Activated T-helper 2 cell treated with anti-CD3 and anti-CD28 coated beads, Interferon-gamma antibody, Interleukin-2, Interleukin-4, amounts not matched to agents 10 μg/mL and 5 μg/mL and 100 μg/mL, durations not matched to agents 14 hours and 24 hours and 36 hours (primary cell): ENCODE data around the gene TAMALIN. TPM values are rescaled to one million over a fixed set of nuclear protein-coding genes. Genes with fewer than 3 reads are reported as not detected.
"Not testable (repeated sequence)": the region's sequence is repeated elsewhere in the genome, so short reads cannot be mapped to it uniquely, and the experiment has no call there.

Experiments used
- DNase-seq: peaks from one replicate; pipeline ENCODE4 v3.0.0; 2021; ENCODE audit warnings: low spot score
- H3K27ac Mint-ChIP-seq: one replicate; pipeline ENCODE4 v1.8.0; 2021; ENCODE audit warnings: mixed read lengths
- H3K27me3 Mint-ChIP-seq: one replicate; pipeline ENCODE4 v1.8.0; 2021; ENCODE audit warnings: low read depth, mixed read lengths
- H3K36me3 Mint-ChIP-seq: one replicate; pipeline ENCODE4 v1.8.0; 2021; ENCODE audit warnings: low read depth, mixed read lengths
- H3K4me1 Mint-ChIP-seq: one replicate; pipeline ENCODE4 v1.8.0; 2021; ENCODE audit warnings: low read depth, mixed read lengths
- H3K4me3 Mint-ChIP-seq: one replicate; pipeline ENCODE4 v1.8.0; 2021; ENCODE audit warnings: low read depth, mild to moderate bottlenecking, moderate library complexity, mixed read lengths
- H3K9me3 Mint-ChIP-seq: one replicate; pipeline ENCODE4 v1.8.0; 2021; ENCODE audit warnings: mixed read lengths
- intact Hi-C: fragments of 100-400 bp; cut with micrococcal nuclease; formaldehyde crosslinking; loops from one replicate; pipeline ENCODE4 v1.15.1; 2023
- total RNA-seq: library from RNA; stranded (reverse); gene quantifications from 2 replicates; pipeline ENCODE4 v1.2.3, GENCODE V29; 2022

TAMALIN gene
- total RNA-seq, 1 donor from 2014 or later: 6.1 TPM

GRCh38 chr12:51972849-51973273 lies 33.9 kb upstream of the TAMALIN start:
- no peaks in the 10 kb centered on the region for H3K9me3 Mint-ChIP-seq
- intact Hi-C loops: loop anchor here (1.0 to 5.0 kb wide), 4 partner anchors 46 to 604 kb away; no protein-coding TSS in a partner anchor
- H3K4me3 Mint-ChIP-seq: peak overlapping the region; percentile 19

GRCh38 chr12:51973560-51973959 lies 33.2 kb upstream of the TAMALIN start:
- H3K27ac Mint-ChIP-seq: no peak overlapping the region
- H3K27me3 Mint-ChIP-seq: peaks cover 46% of the 10 kb centered on the region
- H3K36me3 Mint-ChIP-seq: peaks cover 7% of the 10 kb centered on the region
- DNase-seq: no peak
- H3K9me3 Mint-ChIP-seq: no peaks in the 10 kb centered on the region
- H3K4me1 Mint-ChIP-seq: peaks cover 67% of the 10 kb centered on the region
- intact Hi-C loops: loop anchor here (2.0 to 5.0 kb wide), 3 partner anchors 47 to 146 kb away; no protein-coding TSS in a partner anchor
- no peak overlapping the region for H3K4me3 Mint-ChIP-seq

More at GRCh38 chr12:51972849-51973273, 33.9 kb upstream of the TAMALIN start:
- Mint-ChIP-seq H3K27ac (peak overlapping the region; percentile 37), H3K27me3 (peaks cover 48% of the 10 kb centered on the region), H3K36me3 (peaks cover 7% of the 10 kb centered on the region), H3K4me1 (peaks cover 67% of the 10 kb centered on the region)
- peak; percentile 52 for DNase-seq

GRCh38 chr12:51974646-51975045 lies 32.1 kb upstream of the TAMALIN start:
- Mint-ChIP-seq H3K9me3 (no peaks in the 10 kb centered on the region), H3K4me3 (no peak overlapping the region), H3K27me3 (peaks cover 41% of the 10 kb centered on the region), H3K36me3 (peaks cover 7% of the 10 kb centered on the region), H3K4me1 (peaks cover 67% of the 10 kb centered on the region), H3K27ac (no peak overlapping the region)
- intact Hi-C loops: loop anchor here (5.0 kb wide), 2 partner anchors 48 to 147 kb away; no protein-coding TSS in a partner anchor
- no peak for DNase-seq

DNA sequence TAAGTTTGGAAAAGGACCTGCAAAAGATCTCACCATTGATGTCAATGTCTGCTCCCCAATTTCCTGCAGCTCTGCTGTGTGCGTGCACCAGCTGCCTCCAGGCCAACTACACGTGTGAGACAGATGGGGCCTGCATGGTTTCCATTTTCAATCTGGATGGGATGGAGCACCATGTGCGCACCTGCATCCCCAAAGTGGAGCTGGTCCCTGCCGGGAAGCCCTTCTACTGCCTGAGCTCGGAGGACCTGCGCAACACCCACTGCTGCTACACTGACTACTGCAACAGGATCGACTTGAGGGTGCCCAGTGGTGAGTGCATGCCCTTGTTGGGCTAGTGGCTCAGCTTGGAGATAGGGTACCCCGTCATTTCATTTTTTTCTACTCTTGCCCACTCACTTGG lies 31.6 kb upstream of the TAMALIN start:
- Mint-ChIP-seq H3K27me3 (peaks cover 36% of the 10 kb centered on the region), H3K4me1 (peaks cover 65% of the 10 kb centered on the region), H3K4me3 (no peak overlapping the region), H3K36me3 (peaks cover 7% of the 10 kb centered on the region), H3K27ac (no peak overlapping the region), H3K9me3 (no peaks in the 10 kb centered on the region)
- intact Hi-C loops: no loop called here
- DNase-seq: no peak

DNA sequence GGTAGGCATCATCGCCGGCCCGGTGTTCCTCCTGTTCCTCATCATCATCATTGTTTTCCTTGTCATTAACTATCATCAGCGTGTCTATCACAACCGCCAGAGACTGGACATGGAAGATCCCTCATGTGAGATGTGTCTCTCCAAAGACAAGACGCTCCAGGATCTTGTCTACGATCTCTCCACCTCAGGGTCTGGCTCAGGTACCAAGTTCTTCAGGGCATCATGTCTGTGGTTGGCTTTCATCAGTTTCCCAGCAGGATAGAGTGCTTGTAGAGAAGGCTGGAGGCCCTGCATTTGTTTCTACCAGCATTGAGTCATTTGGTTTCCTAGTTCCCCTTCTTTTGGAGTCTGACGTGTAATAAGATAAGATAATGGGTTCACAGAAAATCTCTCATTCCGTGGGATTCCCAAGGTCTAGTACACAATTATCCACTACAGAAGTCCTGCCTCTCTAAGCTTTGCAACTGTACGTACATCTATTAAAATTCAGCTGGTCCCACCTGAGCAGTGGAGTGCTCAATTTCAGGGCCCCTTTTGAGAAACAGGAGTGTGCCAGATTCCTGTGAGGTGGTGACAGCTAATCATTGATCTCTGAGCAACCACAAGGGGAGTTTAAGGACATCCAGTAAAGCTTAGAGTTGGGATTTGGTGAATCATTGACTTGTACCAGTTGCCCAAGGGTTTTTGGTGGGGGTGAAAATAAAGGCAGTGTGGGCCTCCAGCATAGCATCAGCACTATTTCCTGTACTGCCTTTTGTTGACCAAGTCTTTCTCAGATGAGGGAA lies 30.2 kb upstream of the TAMALIN start:
- DNase-seq: no peak
- Mint-ChIP-seq H3K36me3 (peaks cover 7% of the 10 kb centered on the region), H3K9me3 (no peaks in the 10 kb centered on the region), H3K4me1 (peaks cover 62% of the 10 kb centered on the region), H3K27ac (no peak overlapping the region), H3K4me3 (no peak overlapping the region), H3K27me3 (peaks cover 36% of the 10 kb centered on the region)
- intact Hi-C loops: no loop called here

GRCh38 chr12:51977320-51977753 lies 29.4 kb upstream of the TAMALIN start:
- Mint-ChIP-seq H3K27ac (no peak overlapping the region), H3K4me1 (peaks cover 56% of the 10 kb centered on the region), H3K36me3 (peaks cover 7% of the 10 kb centered on the region), H3K9me3 (no peaks in the 10 kb centered on the region), H3K4me3 (no peak overlapping the region), H3K27me3 (peaks cover 39% of the 10 kb centered on the region)
- DNase-seq: no peak
- intact Hi-C loops: no loop called here

DNA sequence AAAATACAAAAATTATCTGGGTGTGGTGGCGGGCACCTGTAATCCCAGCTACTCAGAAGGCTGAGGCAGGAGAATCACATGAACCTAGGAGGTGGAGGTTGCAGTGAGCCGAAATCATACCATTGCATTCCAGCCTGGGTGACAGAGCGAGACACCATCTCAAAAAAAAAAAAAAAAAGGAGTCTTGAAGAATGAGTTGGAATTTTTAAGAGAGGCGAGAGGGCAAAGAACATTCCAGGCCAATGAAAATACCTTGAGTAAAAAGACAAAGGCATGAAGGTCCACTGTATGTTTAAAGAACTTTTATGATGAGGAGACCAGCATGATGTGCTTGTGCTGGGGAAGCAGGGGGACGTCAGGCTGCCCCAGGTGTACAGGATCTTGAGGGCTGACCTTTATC lies 27.4 kb upstream of the TAMALIN start:
- intact Hi-C loops: not testable (repeated sequence)

GRCh38 chr12:51980051-51980808 lies 26.5 kb upstream of the TAMALIN start:
- peak; percentile 54 for DNase-seq
- H3K9me3 Mint-ChIP-seq: no peaks in the 10 kb centered on the region
- intact Hi-C loops: loop anchor here (1.0 to 2.0 kb wide), 2 partner anchors 29 to 54 kb away; partner anchors contain the start of gene ACVR1B
- H3K27me3 Mint-ChIP-seq: peaks cover 32% of the 10 kb centered on the region
- peaks cover 28% of the 10 kb centered on the region for H3K4me1 Mint-ChIP-seq
- no peak overlapping the region for H3K27ac Mint-ChIP-seq
- H3K36me3 Mint-ChIP-seq: peaks cover 7% of the 10 kb centered on the region
- H3K4me3 Mint-ChIP-seq: no peak overlapping the region

More for the DNA sequence above, 27.4 kb upstream of the TAMALIN start:
- H3K36me3 Mint-ChIP-seq, H3K9me3 Mint-ChIP-seq, DNase-seq, H3K27ac Mint-ChIP-seq, H3K4me3 Mint-ChIP-seq: not testable (repeated sequence)
- Mint-ChIP-seq H3K27me3 (peaks cover 34% of the 10 kb centered on the region), H3K4me1 (peaks cover 37% of the 10 kb centered on the region)

DNA sequence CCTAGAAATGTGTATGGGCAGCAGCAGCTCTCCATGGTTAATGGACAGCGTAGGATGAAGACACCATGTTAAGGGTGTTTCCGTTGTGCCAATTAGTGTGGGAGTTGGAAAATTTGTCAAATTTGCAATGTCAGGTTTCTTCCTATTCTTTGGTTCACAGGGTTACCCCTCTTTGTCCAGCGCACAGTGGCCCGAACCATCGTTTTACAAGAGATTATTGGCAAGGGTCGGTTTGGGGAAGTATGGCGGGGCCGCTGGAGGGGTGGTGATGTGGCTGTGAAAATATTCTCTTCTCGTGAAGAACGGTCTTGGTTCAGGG lies 26.0 kb upstream of the TAMALIN start:
- Mint-ChIP-seq H3K36me3 (peaks cover 7% of the 10 kb centered on the region), H3K4me3 (no peak overlapping the region), H3K27ac (peak overlapping the region; percentile 44)

DNA sequence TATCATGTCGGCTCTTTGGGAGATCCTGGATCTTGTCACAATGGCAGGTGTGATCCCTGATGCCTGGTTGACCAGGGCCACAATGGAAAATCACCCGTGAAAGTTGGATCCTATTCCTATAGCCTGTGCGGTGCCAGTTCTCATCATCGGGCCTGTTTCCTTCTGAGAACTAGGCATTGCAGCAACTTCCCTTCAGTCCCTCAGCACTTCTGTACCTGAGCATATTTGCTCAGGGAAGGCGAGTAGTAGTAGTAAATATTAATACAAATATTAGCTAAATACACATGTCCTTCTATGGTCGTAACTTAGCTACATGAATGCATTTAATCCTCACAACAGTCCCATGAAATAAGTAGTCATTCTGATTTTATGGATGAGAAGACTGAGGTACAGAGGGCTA lies 22.1 kb upstream of the TAMALIN start:
- DNase-seq: no peak
- H3K4me3 Mint-ChIP-seq: no peak overlapping the region
- H3K9me3 Mint-ChIP-seq: no peaks in the 10 kb centered on the region
- H3K27ac Mint-ChIP-seq: no peak overlapping the region
- peaks cover 11% of the 10 kb centered on the region for H3K4me1 Mint-ChIP-seq
- intact Hi-C loops: no loop called here
- no peaks in the 10 kb centered on the region for H3K36me3 Mint-ChIP-seq
- H3K27me3 Mint-ChIP-seq: peaks cover 7% of the 10 kb centered on the region

More for the DNA sequence above, 26.0 kb upstream of the TAMALIN start:
- no peak for DNase-seq
- H3K4me1 Mint-ChIP-seq: peaks cover 22% of the 10 kb centered on the region
- H3K9me3 Mint-ChIP-seq: no peaks in the 10 kb centered on the region
- intact Hi-C loops: loop anchor here (1.0 to 2.0 kb wide), 2 partner anchors 30 to 54 kb away; partner anchors contain the start of gene ACVR1B
- peaks cover 28% of the 10 kb centered on the region for H3K27me3 Mint-ChIP-seq

- DNase-seq: no peak
- H3K4me3 Mint-ChIP-seq: no peak overlapping the region
- peaks cover 5% of the 10 kb centered on the region for H3K27me3 Mint-ChIP-seq
- peaks cover 7% of the 10 kb centered on the region for H3K4me1 Mint-ChIP-seq
- H3K9me3 Mint-ChIP-seq: no peaks in the 10 kb centered on the region
- no peaks in the 10 kb centered on the region for H3K36me3 Mint-ChIP-seq
- intact Hi-C loops: no loop called here
- H3K27ac Mint-ChIP-seq: no peak overlapping the region
Observed at GRCh38 chr12:51985154-51985835, 21.5 kb upstream of the TAMALIN start.

DNA sequence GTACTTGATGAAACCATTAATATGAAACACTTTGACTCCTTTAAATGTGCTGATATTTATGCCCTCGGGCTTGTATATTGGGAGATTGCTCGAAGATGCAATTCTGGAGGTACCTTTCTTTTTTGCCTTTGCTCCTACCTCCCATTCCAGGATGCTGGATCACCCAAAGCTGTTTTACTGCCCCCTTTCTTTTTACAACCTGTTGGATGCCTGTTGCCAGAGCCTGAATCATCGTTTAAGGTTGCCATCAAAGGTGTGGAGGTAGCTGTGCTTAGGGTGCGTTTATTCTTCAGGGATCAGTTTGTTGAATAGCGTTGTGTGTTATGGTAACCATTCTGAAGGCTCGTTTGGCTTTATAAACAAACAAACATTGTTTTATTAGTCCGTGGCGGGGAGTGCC lies 19.9 kb upstream of the TAMALIN start:
- Mint-ChIP-seq H3K9me3 (no peaks in the 10 kb centered on the region), H3K4me1 (no peaks in the 10 kb centered on the region), H3K27ac (no peak overlapping the region), H3K36me3 (no peaks in the 10 kb centered on the region), H3K4me3 (no peak overlapping the region), H3K27me3 (peaks cover 3% of the 10 kb centered on the region)
- intact Hi-C loops: no loop called here
- DNase-seq: no peak
